Endodermal cell (in vitro differentiated cells): ENCODE results near the gene MTMR12. TPM values are rescaled to one million over a fixed set of nuclear protein-coding genes. Genes with fewer than 3 reads are reported as not detected.
"Not testable (repeated sequence)": the region's sequence is repeated elsewhere in the genome, so short reads cannot be mapped to it uniquely, and the experiment has no call there.

Experiments used
- DNase-seq: peaks from one replicate; pipeline ENCODE4 v3.0.0-alpha.2; 2017
- H3K27ac ChIP-seq: 2 replicates; pipeline ENCODE4 v1.5.1; 2013; ENCODE audit warnings: mild to moderate bottlenecking, low read depth, low read length, moderate library complexity
- H3K27me3 ChIP-seq: 2 replicates; pipeline ENCODE4 v1.6.1; 2013; ENCODE audit warnings: mild to moderate bottlenecking, low read length, moderate library complexity; ENCODE audit not compliant: insufficient read depth, control insufficient read depth, poor library complexity, severe bottlenecking
- H3K36me3 ChIP-seq: 2 replicates; pipeline ENCODE4 v1.7.0; 2013; ENCODE audit warnings: mild to moderate bottlenecking, low read length, moderate library complexity; ENCODE audit not compliant: control insufficient read depth, insufficient read depth
- H3K4me1 ChIP-seq: one replicate; pipeline ENCODE4 v1.7.0; 2013; ENCODE audit warnings: low read length; ENCODE audit not compliant: control insufficient read depth, insufficient read depth
- H3K4me3 ChIP-seq: 2 replicates; pipeline ENCODE4 v1.5.1; 2013; ENCODE audit warnings: mild to moderate bottlenecking, low read length, moderate library complexity
- H3K9ac ChIP-seq: 2 replicates; pipeline ENCODE4 v1.6.1; 2013; ENCODE audit warnings: mild to moderate bottlenecking, low read length, moderate library complexity; ENCODE audit not compliant: poor library complexity, severe bottlenecking; ENCODE audit errors: extremely low read depth
- H3K9me3 ChIP-seq: 2 replicates; pipeline ENCODE4 v1.6.1; 2013; ENCODE audit warnings: mild to moderate bottlenecking, low read length, moderate library complexity; ENCODE audit not compliant: control insufficient read depth
- H3K27ac Mint-ChIP-seq: 2 replicates; pipeline ENCODE4 v1.8.0; 2020; ENCODE audit warnings: mixed read lengths
- H3K27me3 Mint-ChIP-seq: 2 replicates; pipeline ENCODE4 v1.8.0; 2021; ENCODE audit warnings: mild to moderate bottlenecking, mixed read lengths; ENCODE audit not compliant: insufficient read depth
- H3K36me3 Mint-ChIP-seq: 2 replicates; pipeline ENCODE4 v1.8.0; 2020; ENCODE audit warnings: low read depth, mixed read lengths
- H3K4me1 Mint-ChIP-seq: 2 replicates; pipeline ENCODE4 v1.8.0; 2020; ENCODE audit warnings: mixed read lengths
- H3K4me3 Mint-ChIP-seq: 2 replicates; pipeline ENCODE4 v1.8.0; 2020; ENCODE audit warnings: mild to moderate bottlenecking, moderate library complexity, mixed read lengths
- H3K9me3 Mint-ChIP-seq: 2 replicates; pipeline ENCODE4 v1.8.0; 2020; ENCODE audit warnings: mild to moderate bottlenecking, mixed read lengths
- WGBS, 2 experiments: methylation state at CpG; one replicate each; pipeline versions ENCODE4 v1.1.5 to v1.1.7; 2013; ENCODE audit warnings: missing lambda C conversion rate in 2 of 2, mixed read lengths in 1 of 2; ENCODE audit not compliant: insufficient coverage in 1 of 2, insufficient read length in 1 of 2; 5-methylcytosine and 5-hydroxymethylcytosine counted together
- total RNA-seq, 2 donors: library from RNA; stranded (reverse); fragmentation: NEBNext Ultra II Directional in 1 of 2; extraction: Animal tissue kit (Norgen Biotek cat#: 25700) in 1 of 2; gene quantifications; 2 replicates in 1 of 2; 3 replicates in 1 of 2; pipeline ENCODE4 v1.2.1, GENCODE V29; 2021
- TF ChIP-seq, protein P1 (sequence below): fragments of 200-600 bp; sonication (generic); conservative IDR thresholded peaks from 2 replicates; pipeline ENCODE4 v1.5.0; 2021; ENCODE audit warnings: antibody characterized with exemption, mild to moderate bottlenecking

MTMR12 gene
- total RNA-seq, 2 donors from 2014 or later: 32.7 to 33.3 TPM

- 92 to 97% methylated on average over 4 to 5 of the region's 5 CpGs for WGBS, 2 experiments
- no peaks in the 10 kb centered on the region for H3K9me3 Mint-ChIP-seq
- H3K36me3 Mint-ChIP-seq: peaks cover 44% of the 10 kb centered on the region
- TF ChIP-seq, protein P1, sequence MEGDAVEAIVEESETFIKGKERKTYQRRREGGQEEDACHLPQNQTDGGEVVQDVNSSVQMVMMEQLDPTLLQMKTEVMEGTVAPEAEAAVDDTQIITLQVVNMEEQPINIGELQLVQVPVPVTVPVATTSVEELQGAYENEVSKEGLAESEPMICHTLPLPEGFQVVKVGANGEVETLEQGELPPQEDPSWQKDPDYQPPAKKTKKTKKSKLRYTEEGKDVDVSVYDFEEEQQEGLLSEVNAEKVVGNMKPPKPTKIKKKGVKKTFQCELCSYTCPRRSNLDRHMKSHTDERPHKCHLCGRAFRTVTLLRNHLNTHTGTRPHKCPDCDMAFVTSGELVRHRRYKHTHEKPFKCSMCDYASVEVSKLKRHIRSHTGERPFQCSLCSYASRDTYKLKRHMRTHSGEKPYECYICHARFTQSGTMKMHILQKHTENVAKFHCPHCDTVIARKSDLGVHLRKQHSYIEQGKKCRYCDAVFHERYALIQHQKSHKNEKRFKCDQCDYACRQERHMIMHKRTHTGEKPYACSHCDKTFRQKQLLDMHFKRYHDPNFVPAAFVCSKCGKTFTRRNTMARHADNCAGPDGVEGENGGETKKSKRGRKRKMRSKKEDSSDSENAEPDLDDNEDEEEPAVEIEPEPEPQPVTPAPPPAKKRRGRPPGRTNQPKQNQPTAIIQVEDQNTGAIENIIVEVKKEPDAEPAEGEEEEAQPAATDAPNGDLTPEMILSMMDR: no peak
- no peak overlapping the region for H3K9ac ChIP-seq
- no peaks in the 10 kb centered on the region for H3K9me3 ChIP-seq
- peaks cover 7% of the 10 kb centered on the region for H3K4me1 ChIP-seq
- peaks cover 41% of the 10 kb centered on the region for H3K4me1 Mint-ChIP-seq
- no peaks in the 10 kb centered on the region for H3K27me3 ChIP-seq
- H3K27ac ChIP-seq: no peak overlapping the region
- peak overlapping the region; percentile 5 for H3K27ac Mint-ChIP-seq
- H3K27me3 Mint-ChIP-seq: no peaks in the 10 kb centered on the region
- H3K36me3 ChIP-seq: peaks cover 29% of the 10 kb centered on the region
- no peak overlapping the region for H3K4me3 ChIP-seq
- H3K4me3 Mint-ChIP-seq: no peak overlapping the region
- DNase-seq: no peak
Measured at GRCh38 chr5:32298059-32298415, 14.7 kb downstream of the MTMR12 start.

DNA sequence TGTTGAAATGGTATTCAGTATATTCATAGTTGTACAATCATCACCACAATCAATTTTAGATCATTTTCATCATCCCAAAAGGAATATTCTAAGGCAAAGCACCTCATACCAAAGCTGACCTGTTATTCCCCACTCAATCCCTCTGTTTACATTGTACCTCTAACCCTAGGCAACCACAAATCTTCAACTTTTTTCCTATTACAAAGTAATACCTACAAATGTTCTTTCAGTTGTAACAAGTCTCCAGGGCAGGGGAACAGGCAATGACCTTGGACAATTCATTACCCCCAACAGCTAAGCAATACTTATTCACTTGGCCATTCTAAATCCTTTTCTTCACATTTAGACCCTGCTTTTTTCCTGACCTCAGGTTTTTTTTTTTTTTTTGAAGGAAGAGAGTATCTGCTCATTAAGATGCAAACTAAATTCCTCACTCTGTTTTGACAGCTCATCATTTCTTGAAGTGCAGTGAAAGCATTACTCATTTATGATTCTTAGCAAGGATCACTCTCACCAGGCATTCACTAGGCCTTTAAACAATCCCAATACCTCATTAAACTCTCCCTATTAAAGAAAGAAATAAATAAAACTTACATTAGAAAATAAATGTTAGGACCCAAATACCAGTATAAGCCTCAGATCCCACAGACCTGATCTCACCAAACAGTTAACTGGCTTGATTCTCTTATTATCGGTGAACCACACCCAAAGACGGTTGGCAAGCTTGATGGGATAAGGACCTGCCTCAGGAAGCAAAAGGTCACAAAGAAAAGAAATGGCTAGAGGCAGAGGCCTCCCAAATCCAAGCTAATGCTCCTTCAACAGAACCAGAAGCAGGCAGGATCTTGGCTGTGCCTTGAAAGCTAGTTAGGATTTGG, 15.3 kb downstream of the MTMR12 start:
- Mint-ChIP-seq H3K27me3 (no peaks in the 10 kb centered on the region), H3K36me3 (peaks cover 51% of the 10 kb centered on the region), H3K4me3 (no peak overlapping the region), H3K4me1 (peaks cover 38% of the 10 kb centered on the region), H3K27ac (peak overlapping the region; percentile 5), H3K9me3 (no peaks in the 10 kb centered on the region)
- DNase-seq: no peak
- 80 to 95% methylated on average over 1 to 2 of the region's 2 CpGs for WGBS, 2 experiments
- H3K9ac ChIP-seq: no peak overlapping the region
- H3K9me3 ChIP-seq: no peaks in the 10 kb centered on the region
- no peak overlapping the region for H3K27ac ChIP-seq
- TF ChIP-seq, protein P1: no peak
- H3K27me3 ChIP-seq: no peaks in the 10 kb centered on the region
- H3K4me1 ChIP-seq: peaks cover 7% of the 10 kb centered on the region
- peaks cover 31% of the 10 kb centered on the region for H3K36me3 ChIP-seq
- no peak overlapping the region for H3K4me3 ChIP-seq

- not testable (repeated sequence) for H3K27me3 Mint-ChIP-seq, H3K9me3 Mint-ChIP-seq, H3K27me3 ChIP-seq, H3K9me3 ChIP-seq, H3K9ac ChIP-seq, H3K4me1 ChIP-seq, H3K27ac ChIP-seq, H3K4me3 Mint-ChIP-seq, H3K4me3 ChIP-seq, DNase-seq
- peaks cover 56% of the 10 kb centered on the region for H3K36me3 Mint-ChIP-seq
- peaks cover 32% of the 10 kb centered on the region for H3K36me3 ChIP-seq
- peak overlapping the region; percentile 30 for H3K27ac Mint-ChIP-seq
- 83 to 91% methylated on average over 8 to 9 of the region's 9 CpGs for WGBS, 2 experiments
- peaks cover 35% of the 10 kb centered on the region for H3K4me1 Mint-ChIP-seq
Measured at GRCh38 chr5:32295966-32296772, 16.6 kb downstream of the MTMR12 start.
